ENCODE data around the gene RNF43.

The RNF43 gene

GRCh38 chr17:58369214-58370031 is 47.9 kb downstream of the RNF43 start:
- in situ Hi-C loops (cut with MboI; ENCODE audit: low pct_unique_long_range_greater_than_20kb, low sequenced_read_pairs, unreplicated experiment): no loop called here
- peak; percentile 25 for DNase-seq (ENCODE audit: low spot score)
- TF ChIP-seq CTCF (IDR thresholded peaks at IDR 0.05; ENCODE audit: extremely low read depth, insufficient read depth, missing control alignments): no peak

GRCh38 chr17:58368860-58369213 is 48.5 kb downstream of the RNF43 start:
- TF ChIP-seq CTCF (IDR thresholded peaks at IDR 0.05; ENCODE audit: extremely low read depth, insufficient read depth, missing control alignments): no peak
- in situ Hi-C loops (cut with MboI; ENCODE audit: low pct_unique_long_range_greater_than_20kb, low sequenced_read_pairs, unreplicated experiment): no loop called here
- peak; percentile 16 for DNase-seq (ENCODE audit: low spot score)

Data from GM13977 (cell line).